Activated gamma-delta T cell treated with Interleukin-2 at 50 U/mL for 16 hours (primary cell): ENCODE data around the gene SORL1.
"Not testable (repeated sequence)": the region's sequence is repeated elsewhere in the genome, so short reads cannot be mapped to it uniquely, and the experiment has no call there.

Experiments
- DNase-seq: peaks from one replicate; pipeline ENCODE4 v3.0.0-alpha.2; 2020

SORL1 gene

DNA sequence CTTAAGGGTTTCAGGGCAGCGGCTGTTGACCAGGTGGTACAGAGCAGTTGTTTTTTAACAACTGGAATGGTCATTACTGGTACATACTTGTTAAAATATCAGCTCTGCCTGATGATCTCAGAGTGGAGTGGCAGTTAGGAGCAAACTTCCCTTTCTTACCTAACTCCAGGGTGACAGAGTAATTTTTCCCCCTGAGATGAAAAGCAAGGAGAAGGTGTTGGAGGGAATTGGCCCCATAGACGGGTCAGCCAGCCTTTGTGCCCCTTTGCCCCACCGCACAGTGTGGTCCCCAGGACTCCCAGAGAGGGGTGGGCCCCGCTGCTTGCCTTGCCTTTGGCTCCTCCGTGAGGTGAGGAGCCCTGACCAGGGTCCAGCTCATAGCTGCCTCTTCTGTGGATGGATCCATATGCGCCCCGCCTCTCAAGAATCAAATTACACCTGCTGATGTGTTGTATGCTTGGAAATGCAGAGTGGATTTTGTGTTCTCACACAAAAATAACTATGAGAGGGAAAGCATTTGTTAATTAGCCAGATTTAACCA, 27.7 kb downstream of the SORL1 start:
- no peak for DNase-seq

DNA sequence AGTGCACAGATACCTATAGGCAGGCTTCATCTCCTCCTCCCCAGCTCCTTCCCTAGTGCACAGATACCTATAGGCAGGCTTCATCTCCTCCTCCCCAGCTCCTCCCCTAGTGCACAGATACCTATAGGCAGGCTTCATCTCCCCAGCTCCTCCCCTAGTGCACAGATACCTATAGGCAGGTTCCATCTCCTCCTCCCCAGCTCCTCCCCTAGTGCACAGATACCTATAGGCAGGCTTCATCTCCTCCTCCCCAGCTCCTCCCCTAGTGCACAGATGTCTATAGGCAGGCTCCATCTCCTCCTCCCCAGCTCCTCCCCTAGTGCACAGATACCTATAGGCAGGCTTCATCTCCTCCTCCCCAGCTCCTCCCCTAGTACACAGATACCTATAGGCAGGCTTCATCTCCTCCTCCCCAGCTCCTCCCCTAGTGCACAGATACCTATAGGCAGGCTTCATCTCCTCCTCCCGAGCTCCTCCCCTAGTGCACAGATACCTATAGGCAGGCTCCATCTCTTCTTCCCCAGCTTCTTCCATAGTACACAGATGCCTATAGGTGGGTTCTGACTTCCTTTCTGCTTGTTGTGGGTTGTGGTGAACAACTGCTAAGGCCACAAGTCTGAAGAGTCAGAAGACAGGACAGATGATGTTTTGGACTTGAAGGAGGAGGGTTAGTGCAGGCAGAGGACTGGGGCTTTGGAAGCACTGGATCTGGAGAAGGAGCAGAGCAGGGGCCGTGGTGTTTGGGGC, 29.5 kb downstream of the SORL1 start:
- peak; percentile 60 for DNase-seq

DNA sequence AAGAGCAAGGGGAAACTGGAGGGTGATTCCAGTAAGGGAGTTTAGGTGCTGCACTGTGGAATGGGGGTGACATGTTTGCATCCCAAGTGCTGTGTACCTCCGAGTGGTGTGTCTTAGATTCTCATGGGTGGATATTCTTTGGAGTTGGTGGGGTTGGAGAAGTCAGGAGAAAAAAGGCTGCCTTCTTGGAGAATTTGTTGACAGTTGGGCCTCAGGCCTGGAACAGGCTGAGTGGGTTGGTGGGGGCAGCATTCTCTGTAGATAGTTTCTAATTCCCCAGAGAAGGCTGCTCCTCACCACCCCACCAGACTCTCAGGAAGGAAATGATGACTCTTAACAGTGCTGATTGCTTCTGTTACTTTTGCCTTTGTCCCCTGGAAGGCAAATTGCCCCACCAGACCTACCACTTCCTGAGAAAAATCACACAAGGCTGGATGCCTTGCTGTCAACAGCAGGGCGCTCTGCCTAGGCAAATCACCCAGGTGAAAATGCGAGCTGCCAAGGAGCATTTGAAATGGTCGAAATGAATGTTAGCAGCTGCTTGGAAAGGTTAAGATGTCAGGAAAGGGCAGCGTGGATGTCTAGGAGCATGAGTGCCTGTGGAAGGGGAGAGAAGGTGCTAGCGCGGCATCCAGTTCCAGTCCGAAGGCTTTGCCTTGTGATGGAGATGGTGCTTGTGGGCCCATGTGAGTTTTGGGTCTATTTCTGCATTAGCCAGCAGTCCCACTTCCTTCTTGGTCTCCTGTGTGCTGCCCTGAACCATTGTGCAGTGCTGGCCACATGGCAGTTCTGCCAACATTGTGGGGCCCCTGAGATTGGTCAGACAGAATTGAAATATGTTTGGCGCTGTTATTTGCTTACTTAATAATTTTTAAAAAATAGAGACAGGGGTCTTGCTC, 30.4 kb downstream of the SORL1 start:
- peak; percentile 67 for DNase-seq

DNA sequence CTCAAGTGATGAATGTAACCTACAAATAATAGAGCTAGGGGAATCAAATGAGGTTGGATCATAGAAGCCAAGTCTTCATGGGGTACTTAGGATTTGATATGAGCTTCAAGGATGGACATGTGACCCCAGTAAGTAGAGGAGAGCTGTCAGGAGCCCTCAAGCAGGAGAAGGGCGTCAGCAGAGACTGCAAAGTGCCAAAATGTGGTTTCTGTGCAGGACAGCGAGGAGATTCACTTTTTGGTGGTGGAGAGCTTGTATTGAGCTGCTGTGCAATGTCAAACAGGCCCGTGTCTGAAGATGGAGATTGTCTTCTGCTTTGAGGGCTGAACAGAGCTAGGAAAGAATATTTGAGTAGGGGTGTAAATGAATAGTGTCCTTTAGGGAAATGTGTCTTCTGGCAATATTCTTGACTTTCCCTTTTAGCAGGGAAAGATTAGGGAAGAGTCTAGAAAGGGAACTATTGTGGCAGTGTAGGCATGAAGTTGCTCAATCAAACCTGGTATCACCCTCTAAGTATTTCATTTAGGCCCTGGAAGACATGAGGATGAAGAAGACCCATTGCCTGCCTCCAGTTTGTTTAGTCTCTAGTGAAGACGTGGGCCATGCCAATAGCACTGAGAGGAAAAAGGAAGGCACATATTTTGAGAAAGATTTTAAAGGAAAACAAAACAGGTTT, 31.8 kb downstream of the SORL1 start:
- DNase-seq = no peak

DNA sequence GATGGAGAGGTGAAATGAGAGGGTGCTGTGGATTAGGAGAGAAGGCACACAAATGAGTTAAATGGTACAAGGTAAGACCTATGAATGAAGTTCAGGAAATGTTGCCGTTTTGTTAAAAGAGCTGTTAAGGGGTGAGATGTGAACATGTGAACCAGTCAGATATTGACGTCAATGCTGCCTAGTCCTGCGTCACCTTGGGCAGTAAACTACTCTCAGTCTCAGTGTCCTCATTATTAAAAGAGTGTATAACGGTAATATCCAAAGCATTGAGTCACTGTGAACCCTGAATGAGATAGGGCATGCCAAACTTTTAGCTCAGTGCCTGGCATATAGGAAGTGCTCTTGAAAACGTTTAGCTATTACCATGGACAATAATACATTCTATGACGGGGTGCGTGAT, 33.1 kb downstream of the SORL1 start:
- DNase-seq = no peak

DNA sequence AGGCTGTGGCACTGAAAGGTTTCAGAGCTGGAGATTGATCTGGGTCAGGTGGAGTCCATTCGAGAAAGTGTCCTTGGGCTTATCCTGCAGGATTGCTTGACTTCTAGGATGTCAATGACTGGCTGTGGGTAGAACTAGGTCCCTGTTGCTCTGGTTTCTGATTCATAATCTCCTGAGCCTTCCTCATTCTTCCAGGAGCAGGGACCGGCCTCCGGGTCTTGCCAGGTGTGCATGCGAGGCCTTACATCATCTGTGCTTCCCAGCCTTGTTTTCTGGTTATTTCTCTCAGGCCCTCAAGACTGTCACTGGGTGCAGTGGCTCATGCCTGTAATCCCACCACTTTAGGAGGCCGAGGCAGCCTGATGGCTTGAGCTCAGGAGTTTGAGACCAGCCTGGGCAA, 33.9 kb downstream of the SORL1 start:
- DNase-seq = no peak

DNA sequence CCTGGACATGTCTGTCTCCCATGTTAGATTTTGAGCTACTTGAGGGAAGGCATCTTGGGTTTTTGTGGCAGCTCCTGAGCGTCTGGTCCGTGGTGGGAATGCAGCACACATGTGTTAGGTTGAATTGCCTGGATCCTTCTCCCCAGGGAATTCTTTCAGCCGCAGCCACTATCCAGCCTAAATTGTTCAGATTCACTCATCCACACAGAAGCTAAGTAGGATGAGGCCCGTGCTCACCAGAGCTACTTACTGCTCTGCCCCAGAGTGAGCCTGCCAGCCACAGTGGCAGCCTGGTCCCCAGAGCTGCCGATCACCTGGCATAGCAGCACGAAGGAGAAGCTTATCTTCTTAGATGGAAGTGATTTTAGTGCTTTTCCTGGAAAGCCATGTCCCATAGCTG, 35.1 kb downstream of the SORL1 start:
- DNase-seq = no peak

DNA sequence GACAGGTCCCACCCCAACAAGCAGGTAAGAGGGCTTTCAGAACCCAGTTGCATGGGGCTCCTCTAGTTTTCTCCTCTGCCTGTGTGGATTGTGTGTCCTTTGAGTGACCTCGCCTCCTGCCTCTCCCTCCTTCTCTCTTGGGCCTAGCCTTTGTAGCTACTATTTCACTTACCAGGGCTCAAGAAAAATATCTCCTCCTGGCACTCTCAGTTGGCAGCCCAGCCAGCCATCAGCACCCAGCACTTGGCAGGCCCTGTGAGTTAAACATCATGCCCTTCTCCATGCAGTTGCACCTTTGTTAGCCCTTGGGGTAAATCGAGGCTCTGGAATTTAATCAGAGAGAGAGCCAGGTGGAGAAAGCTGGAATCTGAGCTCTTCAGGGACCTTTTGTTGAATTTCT, 36.1 kb downstream of the SORL1 start:
- DNase-seq = no peak

DNA sequence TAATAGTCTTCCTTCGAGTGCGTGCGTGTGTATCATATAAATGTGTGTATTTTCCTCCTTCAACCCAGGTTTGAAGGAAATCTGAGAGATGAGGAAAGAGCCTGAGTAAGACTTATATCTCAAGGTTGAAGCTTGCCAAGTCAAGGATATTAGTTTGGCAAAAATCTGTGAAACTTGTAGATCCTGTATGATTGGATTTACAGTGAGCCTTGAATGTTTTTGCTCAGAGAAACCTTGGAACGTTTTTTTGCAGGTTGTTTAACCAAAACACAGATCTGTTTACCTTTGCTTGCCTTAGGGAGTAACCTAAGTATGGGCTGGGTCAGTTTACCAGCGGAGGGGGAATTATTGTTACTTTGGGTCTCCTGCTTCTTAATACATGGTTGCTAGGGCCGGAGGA, 36.5 kb downstream of the SORL1 start:
- DNase-seq = no peak

DNA sequence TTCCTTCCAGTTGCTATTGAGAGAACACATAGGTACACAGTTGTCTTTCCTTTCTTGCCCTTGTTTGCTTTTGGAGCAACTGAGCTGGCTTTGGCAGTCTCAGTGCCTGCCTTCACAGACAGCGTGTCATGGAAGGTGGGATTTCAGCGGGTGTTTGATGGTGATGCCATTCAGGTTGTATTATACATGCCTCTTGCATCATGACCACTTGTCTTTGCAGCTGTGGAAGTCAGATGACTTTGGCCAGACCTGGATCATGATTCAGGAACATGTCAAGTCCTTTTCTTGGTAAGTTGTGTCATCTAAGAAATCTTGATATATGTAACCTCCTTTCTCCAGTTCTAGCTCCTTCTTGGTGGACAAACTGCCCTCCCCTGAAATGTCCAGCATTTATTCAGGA, 37.7 kb downstream of the SORL1 start:
- DNase-seq = no peak

DNA sequence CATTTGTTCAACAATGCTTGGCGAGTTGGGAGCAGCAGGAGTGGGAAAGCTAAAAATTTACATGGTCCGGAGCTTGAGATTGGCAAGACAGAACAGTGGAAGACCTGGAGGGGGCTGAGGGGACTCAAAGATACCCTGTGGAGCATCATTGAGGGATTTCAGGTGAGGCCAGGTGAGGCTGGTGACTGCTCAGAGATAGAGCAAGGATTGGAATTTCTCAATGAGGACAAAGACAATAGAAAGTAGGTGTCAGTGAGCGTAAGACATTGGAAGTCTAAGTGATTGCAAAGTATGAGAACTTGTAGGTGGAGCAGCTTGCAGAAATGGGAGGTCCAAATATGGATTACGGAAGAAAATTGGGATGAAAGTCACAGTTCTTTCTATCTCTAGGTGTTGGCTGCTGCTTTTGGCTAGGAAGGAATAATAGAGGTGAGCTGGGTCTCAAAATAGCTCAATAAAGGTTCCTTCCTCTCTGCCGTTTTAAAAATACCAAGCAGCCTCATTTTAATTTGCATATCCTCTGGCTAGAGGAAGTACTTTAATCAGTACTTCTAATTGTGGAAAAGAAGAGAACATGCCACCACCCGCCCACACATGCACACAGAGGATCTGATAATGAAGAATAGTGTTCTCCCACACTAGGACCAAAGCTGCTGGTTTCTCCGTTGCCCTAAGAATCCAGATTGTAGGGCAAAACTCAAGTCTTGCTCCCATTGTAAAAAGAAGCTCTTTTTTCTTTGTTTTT, 42.4 kb downstream of the SORL1 start:
- DNase-seq = no peak

DNA sequence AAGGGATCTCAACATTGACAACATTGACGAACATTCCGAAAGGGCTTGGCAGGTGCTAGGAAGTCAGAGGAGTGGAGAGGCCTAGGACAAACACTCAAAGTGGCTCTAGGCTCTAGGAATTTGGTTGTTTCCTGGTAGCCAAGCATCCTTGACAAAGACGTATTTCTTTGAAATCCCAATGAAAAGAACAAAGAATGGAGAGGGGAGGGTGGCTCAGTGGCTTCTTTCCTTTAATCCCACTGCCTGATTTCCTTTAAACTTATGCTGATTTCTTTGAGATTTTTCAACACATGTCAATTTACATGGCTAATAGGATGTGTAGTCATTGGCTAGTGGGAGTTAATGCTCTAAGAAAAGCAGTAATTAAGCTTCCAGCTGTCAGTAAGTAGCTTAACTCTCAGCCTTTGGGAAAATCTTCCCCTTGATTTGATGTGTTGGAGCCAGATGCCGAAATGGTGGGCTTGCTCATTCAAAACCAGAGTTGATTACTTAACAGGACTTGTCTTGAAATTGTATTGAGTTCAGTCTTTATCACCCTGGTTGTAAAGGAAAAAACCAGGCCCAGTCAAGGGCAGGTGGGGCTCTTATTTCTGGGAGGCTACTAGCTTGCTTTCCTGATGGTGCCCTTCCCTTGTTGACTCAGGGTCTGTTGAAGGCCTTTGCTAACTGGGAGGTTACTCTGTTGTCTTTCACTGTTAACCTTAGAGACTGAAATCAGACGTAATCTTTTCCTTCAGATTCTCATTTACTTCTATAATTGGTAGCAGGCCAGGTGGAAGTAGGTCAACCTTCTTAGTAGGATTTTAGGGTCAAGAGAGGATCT, 45.3 kb downstream of the SORL1 start:
- DNase-seq = no peak

DNA sequence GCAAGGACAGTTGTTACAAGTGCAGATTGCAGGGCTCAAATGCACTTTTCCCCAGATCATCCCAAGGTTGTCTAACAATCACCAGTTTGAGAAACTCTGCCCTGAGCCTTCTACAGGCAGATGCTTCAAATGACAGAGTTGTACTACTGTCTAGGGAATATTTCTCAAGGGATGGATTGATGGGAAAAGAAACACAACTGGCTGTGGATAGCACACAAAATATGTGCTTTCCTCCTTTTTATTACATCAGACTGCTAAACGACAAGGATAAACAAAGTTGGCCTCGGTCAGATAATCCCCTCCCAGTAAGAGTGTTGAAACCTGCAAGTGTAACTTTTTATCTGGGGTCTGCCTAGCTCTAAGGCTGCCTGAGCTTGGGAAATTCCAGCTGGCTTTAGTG, 47.3 kb downstream of the SORL1 start:
- DNase-seq = no peak

DNA sequence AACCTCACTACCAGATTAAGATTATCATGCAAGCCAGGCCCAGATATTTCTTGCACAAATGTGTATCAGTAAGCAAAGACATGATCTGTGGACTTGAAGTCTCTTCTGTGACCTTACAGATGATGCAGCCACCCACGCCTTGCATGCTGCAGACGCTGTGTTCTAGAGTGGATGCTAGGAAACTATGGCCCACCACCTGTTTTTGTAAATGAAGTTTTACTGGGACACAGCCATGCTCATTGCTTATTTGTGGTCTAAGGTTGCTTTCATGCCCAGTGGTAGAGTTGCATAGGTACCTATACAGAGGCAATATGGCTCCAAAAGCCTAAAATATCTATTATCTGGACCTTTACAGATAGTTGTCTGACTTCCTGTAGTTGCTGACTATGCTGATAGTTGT, 48.2 kb downstream of the SORL1 start:
- DNase-seq = no peak

DNA sequence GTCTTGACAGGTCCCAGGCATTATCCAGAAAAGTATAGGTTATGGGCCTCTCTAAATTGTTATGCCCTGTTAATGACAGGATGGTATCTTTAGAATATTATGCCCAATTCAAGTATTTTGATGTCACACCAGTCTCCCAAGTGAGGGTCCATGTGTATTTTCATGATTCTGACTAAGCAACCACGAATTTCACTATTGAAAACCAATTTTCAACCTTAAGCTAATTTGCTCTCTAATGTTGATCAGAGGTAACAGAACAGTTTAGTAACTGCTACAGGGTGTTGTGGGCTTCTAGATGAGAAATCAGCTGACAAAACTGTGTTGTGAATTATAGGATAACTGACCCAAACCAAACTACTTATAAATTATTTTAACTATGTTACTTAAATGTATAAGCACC, 48.6 kb downstream of the SORL1 start:
- DNase-seq = no peak

DNA sequence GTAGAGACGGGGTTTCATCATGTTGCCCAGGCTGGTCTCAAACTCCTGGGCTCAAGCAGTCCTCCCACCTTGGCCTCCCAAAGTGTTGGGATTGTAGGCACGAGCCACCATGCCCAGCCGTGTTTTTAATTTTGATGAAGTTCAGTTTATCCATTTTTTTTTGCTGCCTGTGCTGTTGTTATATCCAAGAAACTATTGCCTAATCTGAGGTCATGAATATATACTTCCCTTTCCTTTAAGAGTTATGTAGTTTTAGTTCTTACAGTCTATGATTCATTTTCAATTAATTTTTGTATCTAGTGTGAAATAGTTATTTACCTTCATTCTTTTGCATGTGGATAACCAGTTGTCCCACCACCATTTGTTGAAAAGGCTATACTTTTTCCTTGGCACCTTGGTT, 50.9 kb downstream of the SORL1 start:
- no peak for DNase-seq

DNA sequence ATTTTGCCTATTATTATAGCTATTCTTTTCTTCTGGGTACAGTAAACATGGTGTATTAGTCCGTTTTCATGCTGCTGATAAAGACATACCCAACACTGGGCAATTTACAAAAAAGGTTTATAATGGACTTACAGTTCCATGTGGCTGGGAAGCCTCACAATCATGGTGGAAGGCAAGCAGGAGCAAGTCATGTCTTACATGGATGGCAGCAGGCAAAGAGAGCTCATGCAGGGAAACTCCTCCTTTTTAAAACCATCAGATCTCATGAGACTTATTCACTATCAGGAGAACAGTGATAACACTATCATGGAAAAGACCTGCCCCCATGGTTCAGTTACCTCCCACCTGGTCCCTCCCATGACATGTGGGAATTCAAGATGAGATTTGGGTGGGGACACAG, 54.1 kb downstream of the SORL1 start:
- not testable (repeated sequence) for DNase-seq

DNA sequence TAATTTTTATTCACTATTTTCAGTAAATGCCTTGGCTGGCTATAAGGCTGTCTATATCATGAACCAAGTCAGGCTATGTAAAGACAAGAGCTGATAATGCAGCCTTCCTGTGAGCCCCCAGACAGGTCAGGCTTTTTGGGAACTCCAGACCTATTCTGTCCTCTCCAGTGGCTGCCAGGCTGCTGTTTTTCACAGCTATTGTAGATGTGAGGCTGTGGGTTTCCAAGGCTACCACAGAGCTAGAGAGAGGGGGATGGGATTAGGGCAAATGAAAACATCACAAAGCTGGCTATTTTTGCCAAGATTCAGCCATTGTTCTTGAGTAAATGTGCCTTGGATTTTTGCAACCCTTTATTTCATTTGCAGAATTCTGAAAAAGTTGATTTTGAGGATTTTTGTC, 56.3 kb downstream of the SORL1 start:
- DNase-seq = no peak

DNA sequence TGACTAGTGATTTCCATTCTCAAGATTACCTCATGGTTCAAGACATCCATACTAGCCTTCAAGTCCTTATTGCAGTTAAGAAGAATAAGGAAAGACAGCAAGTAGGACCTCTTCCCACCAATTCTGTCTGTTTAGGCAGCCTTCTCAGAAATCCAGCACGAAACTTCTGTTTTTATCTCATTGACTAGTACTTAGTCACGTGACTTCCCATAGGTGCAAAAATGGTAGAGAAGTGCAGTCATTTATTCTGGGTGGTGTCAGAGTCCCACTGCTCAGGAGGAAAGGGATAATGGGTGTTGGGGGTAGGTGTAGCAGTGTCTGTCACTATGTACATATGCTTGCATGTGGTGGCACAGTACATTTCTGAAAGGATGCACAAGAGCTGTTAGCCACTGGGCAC, 58.3 kb downstream of the SORL1 start:
- DNase-seq = no peak

DNA sequence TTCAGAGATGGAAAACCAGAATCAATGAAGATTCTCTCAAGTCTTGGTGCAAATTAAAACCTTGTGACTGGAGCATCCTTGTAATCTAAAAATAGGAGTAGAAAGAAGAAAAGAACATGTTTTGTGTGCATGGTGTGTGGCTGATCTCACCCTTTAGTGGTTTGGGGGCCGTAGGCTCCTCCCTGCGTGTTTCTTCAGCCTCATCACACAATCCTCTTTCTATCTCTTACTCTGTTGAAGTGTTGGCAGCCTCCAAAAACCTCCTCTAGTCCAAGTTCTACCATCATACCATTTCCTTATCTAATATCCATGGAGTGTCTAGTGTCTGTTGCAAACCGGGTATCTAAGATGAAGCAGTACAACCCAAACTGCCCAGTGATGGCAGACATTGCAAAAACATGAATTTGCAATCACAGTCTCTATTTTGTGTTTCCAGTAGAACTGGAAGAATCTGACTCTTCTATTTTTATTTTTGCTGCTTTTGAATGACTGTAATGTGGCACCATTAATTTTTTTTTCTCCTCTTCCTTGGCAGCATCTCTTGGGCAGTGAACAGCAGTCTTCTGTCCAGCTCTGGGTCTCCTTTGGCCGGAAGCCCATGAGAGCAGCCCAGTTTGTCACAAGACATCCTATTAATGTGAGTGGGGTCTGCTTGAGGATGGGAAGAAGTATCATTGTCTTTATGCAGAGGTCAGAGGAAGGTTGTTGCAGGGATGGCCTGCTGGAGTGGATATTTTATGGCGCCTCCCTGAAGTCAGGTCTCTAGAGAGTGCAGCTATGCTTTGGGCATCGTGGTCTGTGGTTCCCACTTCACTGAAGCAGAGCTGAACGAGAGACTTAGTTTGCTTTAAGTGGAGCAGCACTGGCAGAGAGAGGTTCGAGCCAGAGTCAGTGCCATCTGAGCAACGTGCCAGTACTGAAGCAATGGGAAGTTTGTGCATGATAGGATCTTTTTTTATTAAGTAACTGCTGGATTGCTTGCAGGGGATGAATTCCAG, 60.7 kb downstream of the SORL1 start:
- DNase-seq = no peak

DNA sequence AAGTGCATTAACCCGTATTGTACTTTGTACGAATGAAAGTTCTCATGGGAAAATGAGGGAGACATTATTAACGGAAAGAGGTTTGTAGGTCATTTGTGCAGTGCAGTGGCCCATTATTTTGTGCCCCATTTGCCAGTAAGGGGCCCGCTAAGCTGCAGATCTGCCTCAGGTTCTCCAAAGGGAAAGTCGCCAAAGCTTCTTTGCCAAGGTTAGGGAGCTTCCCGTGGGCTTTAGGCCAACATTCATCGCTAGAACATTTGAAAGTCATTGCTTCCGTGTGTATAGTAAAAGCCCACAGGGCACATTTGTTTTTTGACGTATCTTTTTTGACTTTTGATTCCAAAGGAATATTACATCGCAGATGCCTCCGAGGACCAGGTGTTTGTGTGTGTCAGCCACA, 61.7 kb downstream of the SORL1 start:
- DNase-seq = no peak
